ENCODE results near the gene CHRNA7. TPM values are rescaled to one million over a fixed set of nuclear protein-coding genes. Genes with fewer than 3 reads are reported as not detected.

The CHRNA7 gene
- total RNA-seq, 1 donor from 2014 or later = 0.73 TPM

DNA sequence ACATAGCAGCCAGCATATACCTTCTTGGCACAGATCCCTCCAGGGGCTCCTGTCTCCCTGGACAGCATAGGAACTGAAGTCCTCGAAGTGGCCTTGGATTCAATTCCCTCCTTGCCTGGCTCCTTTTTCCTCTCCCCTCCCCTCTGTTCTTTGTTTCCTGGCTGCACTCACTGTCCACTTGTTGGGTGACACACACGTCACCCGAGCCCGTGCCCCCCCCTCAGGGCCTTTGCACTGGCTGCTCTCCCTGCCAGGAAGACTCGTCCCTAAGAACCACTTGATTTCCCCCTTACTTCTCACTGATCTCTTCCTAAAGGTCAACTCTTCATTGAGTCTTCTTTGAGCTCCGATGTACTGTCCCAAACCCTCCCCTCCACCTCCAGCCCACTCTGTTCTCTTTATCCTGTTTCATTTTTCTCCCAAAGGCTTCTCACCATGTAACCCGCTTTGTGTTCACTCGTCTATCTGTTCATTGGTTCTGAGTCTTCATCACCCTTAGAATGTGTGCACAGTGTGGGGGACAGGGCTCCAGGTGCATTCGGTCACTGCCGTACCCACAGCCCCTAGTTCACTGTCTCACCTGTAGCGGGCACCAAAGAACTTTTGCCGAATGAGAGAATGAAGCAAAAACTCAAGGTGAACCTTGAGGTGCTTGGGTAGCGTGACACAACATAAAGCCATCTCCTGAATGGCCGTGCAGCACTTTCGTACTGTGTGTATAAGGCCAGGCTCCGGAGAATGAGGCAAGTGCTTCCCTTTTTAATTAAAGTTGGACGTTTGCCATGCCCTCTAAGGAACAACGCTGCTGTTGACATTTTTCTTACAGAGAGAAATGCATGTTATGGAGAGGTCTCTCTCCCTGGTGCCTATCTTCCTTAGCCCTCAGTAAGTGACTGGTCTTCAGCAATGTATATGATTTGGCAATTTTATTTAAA is 74.0 kb downstream of the CHRNA7 start:
- no peak for DNase-seq (ENCODE audit: extremely low spot score, unreplicated experiment)
- Mint-ChIP-seq H3K27ac (ENCODE audit: unreplicated experiment) (no peak overlapping the region), H3K36me3 (ENCODE audit: unreplicated experiment) (no peaks in the 10 kb centered on the region), H3K9me3 (ENCODE audit: unreplicated experiment) (no peaks in the 10 kb centered on the region), H3K27me3 (ENCODE audit: unreplicated experiment) (no peaks in the 10 kb centered on the region), H3K4me3 (ENCODE audit: unreplicated experiment) (no peak overlapping the region), H3K4me1 (ENCODE audit: unreplicated experiment) (no peaks in the 10 kb centered on the region)
- TF ChIP-seq, protein P1, sequence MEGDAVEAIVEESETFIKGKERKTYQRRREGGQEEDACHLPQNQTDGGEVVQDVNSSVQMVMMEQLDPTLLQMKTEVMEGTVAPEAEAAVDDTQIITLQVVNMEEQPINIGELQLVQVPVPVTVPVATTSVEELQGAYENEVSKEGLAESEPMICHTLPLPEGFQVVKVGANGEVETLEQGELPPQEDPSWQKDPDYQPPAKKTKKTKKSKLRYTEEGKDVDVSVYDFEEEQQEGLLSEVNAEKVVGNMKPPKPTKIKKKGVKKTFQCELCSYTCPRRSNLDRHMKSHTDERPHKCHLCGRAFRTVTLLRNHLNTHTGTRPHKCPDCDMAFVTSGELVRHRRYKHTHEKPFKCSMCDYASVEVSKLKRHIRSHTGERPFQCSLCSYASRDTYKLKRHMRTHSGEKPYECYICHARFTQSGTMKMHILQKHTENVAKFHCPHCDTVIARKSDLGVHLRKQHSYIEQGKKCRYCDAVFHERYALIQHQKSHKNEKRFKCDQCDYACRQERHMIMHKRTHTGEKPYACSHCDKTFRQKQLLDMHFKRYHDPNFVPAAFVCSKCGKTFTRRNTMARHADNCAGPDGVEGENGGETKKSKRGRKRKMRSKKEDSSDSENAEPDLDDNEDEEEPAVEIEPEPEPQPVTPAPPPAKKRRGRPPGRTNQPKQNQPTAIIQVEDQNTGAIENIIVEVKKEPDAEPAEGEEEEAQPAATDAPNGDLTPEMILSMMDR (IDR thresholded peaks at IDR 0.05) = no peak

DNA sequence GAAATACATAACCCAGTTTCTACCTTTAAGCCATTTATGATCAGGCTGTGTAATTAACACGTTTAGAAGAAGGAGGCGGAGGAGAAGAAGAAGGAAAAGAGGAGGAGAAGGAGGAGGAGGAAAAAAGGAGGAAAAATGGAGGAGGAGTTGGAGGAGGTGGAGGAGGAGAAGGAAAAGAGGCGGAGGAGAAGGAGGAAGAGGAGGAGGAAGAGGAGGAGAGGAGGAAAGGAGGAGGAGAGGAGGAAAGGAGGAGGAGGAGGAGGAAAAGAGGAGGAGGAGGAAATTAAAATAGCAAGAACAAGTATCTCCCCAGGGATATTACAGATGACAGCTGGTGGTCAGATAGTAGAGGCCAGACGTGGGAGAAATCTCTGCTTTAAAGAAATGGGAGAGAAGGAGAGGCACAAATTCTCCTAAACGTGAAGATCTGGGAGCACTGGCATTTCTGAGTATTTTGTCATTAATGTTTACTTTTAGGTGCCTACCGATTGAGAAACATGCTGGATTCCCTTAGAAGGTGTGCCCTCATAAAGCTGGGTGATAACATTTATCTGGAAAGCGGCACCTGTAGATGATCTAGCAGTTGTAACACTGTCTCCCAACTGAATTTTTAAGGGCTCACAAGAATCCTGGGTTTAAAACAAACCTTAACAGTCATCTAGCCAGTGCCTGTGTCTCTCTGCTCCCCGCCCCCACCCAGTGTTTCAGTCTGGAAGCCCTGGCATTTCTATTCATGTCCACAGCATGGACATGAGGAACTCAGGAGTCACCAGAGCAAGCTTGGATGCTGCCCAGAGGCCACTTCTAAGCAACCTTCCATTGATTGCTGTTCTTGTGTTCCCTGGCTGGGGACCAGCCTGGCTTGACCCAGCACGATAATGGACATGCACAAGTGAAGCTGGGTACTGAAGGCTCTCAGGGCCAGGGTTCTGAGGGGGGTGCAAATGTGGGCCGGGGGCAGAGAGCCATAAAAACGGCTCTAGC is 75.2 kb downstream of the CHRNA7 start:
- Mint-ChIP-seq H3K9me3 (ENCODE audit: unreplicated experiment) (no peaks in the 10 kb centered on the region), H3K27ac (ENCODE audit: unreplicated experiment) (no peak overlapping the region), H3K4me1 (ENCODE audit: unreplicated experiment) (no peaks in the 10 kb centered on the region), H3K27me3 (ENCODE audit: unreplicated experiment) (no peaks in the 10 kb centered on the region), H3K36me3 (ENCODE audit: unreplicated experiment) (no peaks in the 10 kb centered on the region), H3K4me3 (ENCODE audit: unreplicated experiment) (no peak overlapping the region)
- TF ChIP-seq, protein P1 (IDR thresholded peaks at IDR 0.05) = no peak
- DNase-seq (ENCODE audit: extremely low spot score, unreplicated experiment) = no peak

DNA sequence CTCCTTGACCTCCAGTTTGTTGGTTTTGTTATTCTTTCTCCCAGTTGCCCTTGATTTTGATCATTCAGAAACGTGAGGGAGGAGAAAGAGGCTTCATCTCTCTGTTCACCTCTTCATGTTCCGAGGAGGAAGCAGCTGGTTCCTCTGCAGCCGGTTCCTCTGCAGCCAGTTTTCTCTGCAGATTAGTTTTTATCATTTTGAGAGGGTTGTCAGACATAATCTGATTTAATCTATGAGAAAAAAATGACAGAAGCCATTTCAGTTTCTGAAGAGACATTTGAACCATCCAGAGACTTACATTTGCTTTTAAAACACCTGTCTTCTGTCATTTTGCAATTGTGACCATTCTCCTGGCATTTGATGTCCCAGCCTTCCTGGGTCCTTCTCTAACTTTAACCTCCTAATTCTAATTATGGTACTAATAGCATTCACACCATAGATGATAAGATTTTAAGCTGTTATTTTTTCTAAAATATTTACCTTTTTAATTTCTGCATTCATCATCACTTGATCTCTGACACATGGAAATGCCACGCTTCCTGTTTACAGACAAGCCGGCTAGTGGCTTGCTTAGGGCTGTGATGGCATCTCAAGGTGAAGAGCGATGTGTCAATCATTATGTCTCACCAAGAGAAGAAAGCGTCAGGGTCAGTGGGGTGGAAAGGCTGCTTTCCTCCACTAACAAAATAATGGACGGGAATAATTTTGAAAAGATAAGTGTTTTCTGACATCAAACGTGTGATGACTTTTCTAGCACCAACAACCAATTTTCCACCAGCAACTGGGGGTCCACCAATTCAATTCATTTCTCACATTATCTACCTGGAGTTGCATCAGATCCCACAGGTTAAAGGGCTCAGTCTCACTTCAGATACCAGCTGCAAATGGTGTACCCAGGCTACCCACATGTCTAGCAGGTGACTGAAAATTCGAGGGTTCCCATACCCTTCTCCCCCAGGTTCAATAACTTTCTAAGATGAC is 76.4 kb downstream of the CHRNA7 start:
- Mint-ChIP-seq H3K4me3 (ENCODE audit: unreplicated experiment) (no peak overlapping the region), H3K27ac (ENCODE audit: unreplicated experiment) (no peak overlapping the region), H3K9me3 (ENCODE audit: unreplicated experiment) (no peaks in the 10 kb centered on the region), H3K36me3 (ENCODE audit: unreplicated experiment) (no peaks in the 10 kb centered on the region), H3K4me1 (ENCODE audit: unreplicated experiment) (no peaks in the 10 kb centered on the region), H3K27me3 (ENCODE audit: unreplicated experiment) (no peaks in the 10 kb centered on the region)
- no peak for DNase-seq (ENCODE audit: extremely low spot score, unreplicated experiment)
- TF ChIP-seq, protein P1 (IDR thresholded peaks at IDR 0.05) = no peak

DNA sequence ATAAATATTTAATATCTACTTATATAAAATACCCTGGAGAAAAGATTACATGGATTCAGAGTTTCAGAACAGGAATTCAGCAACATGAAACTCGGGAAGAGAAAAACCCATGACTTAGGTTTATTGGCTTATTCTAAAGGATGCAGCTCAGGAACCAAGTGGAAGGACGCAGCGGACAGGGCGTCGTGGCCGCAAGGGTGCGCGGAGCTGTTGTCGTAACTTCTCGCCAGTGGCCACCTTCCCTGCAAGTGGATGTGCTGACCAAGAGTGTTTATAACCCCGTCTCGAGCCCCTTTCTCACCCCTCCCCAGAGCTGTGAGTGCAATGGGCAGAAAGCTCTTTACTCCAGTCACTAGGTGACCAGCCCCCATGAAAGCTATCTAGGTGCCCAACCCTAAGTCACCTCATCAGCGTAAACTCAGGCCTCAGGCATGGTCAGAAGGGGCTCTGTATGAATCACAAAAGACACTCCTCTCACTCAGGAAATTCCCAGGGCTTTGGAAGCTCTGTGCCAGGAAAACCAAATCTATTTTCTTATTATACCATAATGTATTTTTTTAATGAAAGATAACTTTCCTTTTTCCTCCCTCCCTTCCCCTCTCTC is 77.3 kb downstream of the CHRNA7 start:
- H3K4me3 Mint-ChIP-seq (ENCODE audit: unreplicated experiment) = no peak overlapping the region
- no peaks in the 10 kb centered on the region for H3K36me3 Mint-ChIP-seq (ENCODE audit: unreplicated experiment)
- H3K9me3 Mint-ChIP-seq (ENCODE audit: unreplicated experiment) = no peaks in the 10 kb centered on the region
- TF ChIP-seq, protein P1 (IDR thresholded peaks at IDR 0.05) = no peak
- no peak overlapping the region for H3K27ac Mint-ChIP-seq (ENCODE audit: unreplicated experiment)
- DNase-seq (ENCODE audit: extremely low spot score, unreplicated experiment) = no peak
- H3K4me1 Mint-ChIP-seq (ENCODE audit: unreplicated experiment) = no peaks in the 10 kb centered on the region
- H3K27me3 Mint-ChIP-seq (ENCODE audit: unreplicated experiment) = no peaks in the 10 kb centered on the region

All from osteocyte (in vitro differentiated cells).